Smooth muscle cell (in vitro differentiated cells): ENCODE data around the gene AMMECR1. TPM values are rescaled to one million over a fixed set of nuclear protein-coding genes. Genes with fewer than 3 reads are reported as not detected.
A peak's percentile ranks its signal among the peaks of the same experiment; 100 is the strongest.

Source experiments
- DNase-seq: peaks from one replicate; lab custom pipeline; 2025; ENCODE audit not compliant: unreplicated experiment; lab: John Stamatoyannopoulos, UW
- H2AFZ ChIP-seq: fragments of 200-600 bp; sonication (generic); 2 replicates; pipeline ENCODE4 v1.6.0; 2016; ENCODE audit warnings: antibody characterized with exemption, low read depth, mild to moderate bottlenecking
- H3F3A ChIP-seq: fragments of 200-600 bp; sonication (generic); 2 replicates; pipeline ENCODE4 v1.6.0; 2017; ENCODE audit warnings: antibody characterized with exemption, low read depth
- H3K27ac ChIP-seq: fragments of 200-600 bp; sonication (generic); 2 replicates; pipeline ENCODE4 v1.5.1; 2016; ENCODE audit warnings: low read depth, mild to moderate bottlenecking
- H3K27me3 ChIP-seq: fragments of 200-600 bp; sonication (generic); 2 replicates; pipeline ENCODE4 v1.6.1; 2016; ENCODE audit warnings: low read depth, mild to moderate bottlenecking
- H3K36me3 ChIP-seq: fragments of 200-600 bp; sonication (generic); 2 replicates; pipeline ENCODE4 v1.5.1; 2016; ENCODE audit warnings: low read depth
- H3K4me1 ChIP-seq: fragments of 200-600 bp; sonication (generic); 2 replicates; pipeline ENCODE4 v1.5.1; 2016; ENCODE audit warnings: low read depth
- H3K4me2 ChIP-seq: fragments of 200-600 bp; sonication (generic); 2 replicates; pipeline ENCODE4 v1.6.0; 2016; ENCODE audit warnings: mild to moderate bottlenecking
- H3K4me3 ChIP-seq: fragments of 200-600 bp; sonication (generic); 2 replicates; pipeline ENCODE4 v1.5.1; 2016; ENCODE audit warnings: mild to moderate bottlenecking
- H3K79me2 ChIP-seq: fragments of 200-600 bp; sonication (generic); 2 replicates; pipeline ENCODE4 v1.6.0; 2016; ENCODE audit warnings: low read depth, mild to moderate bottlenecking
- H3K9ac ChIP-seq: fragments of 200-600 bp; sonication (generic); 2 replicates; pipeline ENCODE4 v1.6.0; 2016; ENCODE audit warnings: low read depth
- H3K9me3 ChIP-seq: fragments of 200-600 bp; sonication (generic); replicated peaks from 2 replicates; pipeline ENCODE4 v1.5.1; 2016; ENCODE audit warnings: low read depth
- H4K20me1 ChIP-seq: fragments of 200-600 bp; sonication (generic); 2 replicates; pipeline ENCODE4 v1.6.0; 2016; ENCODE audit warnings: low read depth
- CTCF ChIP-seq: fragments of 200-600 bp; sonication (generic); IDR thresholded peaks from 2 replicates; pipeline ENCODE4 v1.5.1; 2017; ENCODE audit warnings: borderline replicate concordance, mild to moderate bottlenecking, antibody characterized with exemption; ENCODE audit not compliant: insufficient read depth, poor library complexity, severe bottlenecking
- whole genome bisulfite sequencing: methylation state at CpG from one replicate; pipeline ENCODE4 v1.1.7; 2016; ENCODE audit warnings: low lambda C conversion rate; 5-methylcytosine and 5-hydroxymethylcytosine counted together
- polyA plus RNA-seq: library from polyadenylated mRNA; unstranded; fragments of >200 nt; fragmentation: Nextera tagmentation; extraction: Ambion mirVana; gene quantifications from 2 replicates; pipeline ENCODE4 v1.2.1, GENCODE V29; 2016
- total RNA-seq: library from RNA; depleted of rRNA; stranded (reverse); fragments of >200 nt; gene quantifications from 2 replicates; pipeline ENCODE4 v1.2.3, GENCODE V29; 2014

Gene AMMECR1
- total and polyA plus RNA-seq, 2 experiments from 2014 or later: 5.5 to 19.6 TPM

- Histone ChIP-seq H2AFZ (no peak overlapping the region), H3K36me3 (no peaks in the 10 kb centered on the region), H3K79me2 (peaks cover 41% of the 10 kb centered on the region), H3K27me3 (no peaks in the 10 kb centered on the region), H3K27ac (peak overlapping the region; percentile 91), H3K9me3 (no peaks in the 10 kb centered on the region), H3K9ac (no peak overlapping the region), H3K4me1 (no peaks in the 10 kb centered on the region), H3K4me2 (no peak overlapping the region), H3K4me3 (no peak overlapping the region), H4K20me1 (no peaks in the 10 kb centered on the region), H3F3A (no peaks in the 10 kb centered on the region)
- no peak for TF ChIP-seq CTCF
- no peak for DNase-seq
These were observed 35.0 kb downstream of the AMMECR1 start for GRCh38 chrX:110282922-110283321.

DNA sequence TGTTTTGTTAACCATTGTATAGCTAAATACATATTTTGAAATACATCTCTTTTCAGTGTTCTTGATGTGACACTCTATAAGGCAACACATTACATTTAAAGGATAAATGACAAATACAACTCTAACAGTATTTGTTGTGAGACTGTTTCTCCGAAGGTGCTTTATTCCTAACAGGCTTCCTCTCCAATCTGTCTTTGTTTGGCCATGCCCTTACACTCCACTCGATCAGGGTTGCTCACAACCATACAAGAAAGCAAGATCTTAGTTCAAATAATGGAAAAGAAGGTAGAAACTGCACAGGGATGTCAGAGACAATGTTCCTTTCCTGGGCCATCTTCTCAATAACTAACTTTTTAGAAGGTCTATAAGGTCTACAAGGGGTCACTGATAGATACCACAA, 36.5 kb downstream of the AMMECR1 start:
- 65% methylated on average over 2 of the region's 2 CpGs for WGBS
- Histone ChIP-seq H3K4me2 (no peak overlapping the region), H3K79me2 (peaks cover 45% of the 10 kb centered on the region), H4K20me1 (no peaks in the 10 kb centered on the region), H3K36me3 (no peaks in the 10 kb centered on the region), H3K9me3 (no peaks in the 10 kb centered on the region), H3K4me1 (no peaks in the 10 kb centered on the region), H3K9ac (no peak overlapping the region), H3K27me3 (no peaks in the 10 kb centered on the region), H3F3A (no peaks in the 10 kb centered on the region), H3K4me3 (no peak overlapping the region), H3K27ac (no peak overlapping the region), H2AFZ (no peak overlapping the region)
- DNase-seq: no peak
- TF ChIP-seq CTCF: no peak

- H3K9me3 ChIP-seq: no peaks in the 10 kb centered on the region
- no peak overlapping the region for H3K27ac ChIP-seq
- no peaks in the 10 kb centered on the region for H3K4me1 ChIP-seq
- no peak for DNase-seq
- no peaks in the 10 kb centered on the region for H3K36me3 ChIP-seq
- H3K27me3 ChIP-seq: no peaks in the 10 kb centered on the region
- no peaks in the 10 kb centered on the region for H3F3A ChIP-seq
- no peaks in the 10 kb centered on the region for H4K20me1 ChIP-seq
- H3K79me2 ChIP-seq: peaks cover 49% of the 10 kb centered on the region
- H3K9ac ChIP-seq: no peak overlapping the region
- H3K4me3 ChIP-seq: no peak overlapping the region
- no peak overlapping the region for H3K4me2 ChIP-seq
- H2AFZ ChIP-seq: no peak overlapping the region
- no peak for TF ChIP-seq CTCF
These were observed 36.9 kb downstream of the AMMECR1 start for GRCh38 chrX:110280954-110281353.

- H3K9ac ChIP-seq: no peak overlapping the region
- no peak overlapping the region for H3K4me3 ChIP-seq
- no peak for TF ChIP-seq CTCF
- peaks cover 32% of the 10 kb centered on the region for H3K79me2 ChIP-seq
- no peaks in the 10 kb centered on the region for H3K4me1 ChIP-seq
- no peak overlapping the region for H3K27ac ChIP-seq
- H3K36me3 ChIP-seq: no peaks in the 10 kb centered on the region
- no peaks in the 10 kb centered on the region for H3K27me3 ChIP-seq
- no peaks in the 10 kb centered on the region for H3K9me3 ChIP-seq
- no peak for DNase-seq
- H4K20me1 ChIP-seq: no peaks in the 10 kb centered on the region
- no peaks in the 10 kb centered on the region for H3F3A ChIP-seq
- H3K4me2 ChIP-seq: no peak overlapping the region
- WGBS: 89% methylated on average over 1 of the region's 1 CpG
- H2AFZ ChIP-seq: no peak overlapping the region
These were observed 40.3 kb downstream of the AMMECR1 start for GRCh38 chrX:110277609-110278008.
